Measurements from ENCODE around the gene CDH16.
"Not testable (repeated sequence)": the region's sequence is repeated elsewhere in the genome, so short reads cannot be mapped to it uniquely, and the experiment has no call there.

The CDH16 gene

GRCh38 chr16:66947302-66948065, 28.8 kb upstream of the CDH16 start:
- peak; percentile 94 for DNase-seq (ENCODE audit: low spot score)

GRCh38 chr16:66946974-66947301, 28.3 kb upstream of the CDH16 start:
- DNase-seq (ENCODE audit: low spot score): no peak

- DNase-seq (ENCODE audit: low spot score): no peak
Observed at GRCh38 chr16:66946541-66946940, 27.9 kb upstream of the CDH16 start.

- no peak for DNase-seq (ENCODE audit: low spot score)
Observed at GRCh38 chr16:66945939-66946338, 27.3 kb upstream of the CDH16 start.

- DNase-seq (ENCODE audit: low spot score): not testable (repeated sequence)
Observed at GRCh38 chr16:66944971-66945370, 26.3 kb upstream of the CDH16 start.

- DNase-seq (ENCODE audit: low spot score): no peak
Observed at GRCh38 chr16:66944054-66944441, 25.4 kb upstream of the CDH16 start.

- DNase-seq (ENCODE audit: low spot score): no peak
Observed at GRCh38 chr16:66943426-66944053, 24.9 kb upstream of the CDH16 start.

GRCh38 chr16:66942981-66943380, 24.3 kb upstream of the CDH16 start:
- no peak for DNase-seq (ENCODE audit: low spot score)

- no peak for DNase-seq (ENCODE audit: low spot score)
Observed at GRCh38 chr16:66940236-66940635, 21.6 kb upstream of the CDH16 start.

GRCh38 chr16:66939366-66939765, 20.7 kb upstream of the CDH16 start:
- DNase-seq (ENCODE audit: low spot score): no peak

GRCh38 chr16:66937725-66938337, 19.1 kb upstream of the CDH16 start:
- no peak for DNase-seq (ENCODE audit: low spot score)

- DNase-seq (ENCODE audit: low spot score): no peak
Observed at GRCh38 chr16:66936889-66937554, 18.3 kb upstream of the CDH16 start.

GRCh38 chr16:66936462-66936861, 17.8 kb upstream of the CDH16 start:
- DNase-seq (ENCODE audit: low spot score): no peak

- no peak for DNase-seq (ENCODE audit: low spot score)
Observed at GRCh38 chr16:66935314-66936011, 16.8 kb upstream of the CDH16 start, which contains the start of gene CES2. TSS of gene CES2 (plus strand) at chr16:66935516. CDS start at chr16:66935636, 120 bp downstream.

GRCh38 chr16:66934839-66935313, 16.2 kb upstream of the CDH16 start:
- not testable (repeated sequence) for DNase-seq (ENCODE audit: low spot score)

- peak; percentile 78 for DNase-seq (ENCODE audit: low spot score)
Observed at GRCh38 chr16:66934138-66934838, 15.6 kb upstream of the CDH16 start, which contains the start of gene CIAO2B. TSS of gene CIAO2B (minus strand) at chr16:66934402. CDS start at chr16:66934364, 38 bp downstream.

GRCh38 chr16:66933776-66934137, 15.1 kb upstream of the CDH16 start:
- DNase-seq (ENCODE audit: low spot score): no peak

GRCh38 chr16:66932076-66932475, 13.4 kb upstream of the CDH16 start:
- no peak for DNase-seq (ENCODE audit: low spot score)

- no peak for DNase-seq (ENCODE audit: low spot score)
Observed at GRCh38 chr16:66931665-66932064, 13.0 kb upstream of the CDH16 start.

- DNase-seq (ENCODE audit: low spot score): no peak
Observed at GRCh38 chr16:66930189-66930588, 11.5 kb upstream of the CDH16 start.

- no peak for DNase-seq (ENCODE audit: low spot score)
Observed at GRCh38 chr16:66928702-66929388, 10.2 kb upstream of the CDH16 start.

All from pons (tissue), 1 donor.